Vagina (tissue), 2 donors: ENCODE results near the gene RBKS.

ENCODE experiments used
- CTCF ChIP-seq, 3 experiments: fragments of 450-650 bp in 2 of 3; fragments of 200-600 bp in 1 of 3; sonication (generic) in 1 of 3; IDR thresholded peaks; one replicate each; pipeline ENCODE4 v1.5.1; 2017 to 2019; ENCODE audit warnings: antibody characterized with exemption in 3 of 3, mild to moderate bottlenecking in 2 of 3, moderate library complexity in 2 of 3
- POLR2A ChIP-seq, 2 donors: fragments of 450-650 bp; IDR thresholded peaks; one replicate each; pipeline ENCODE4 v1.6.1; 2017; ENCODE audit warnings: antibody characterized with exemption in 2 of 2, mild to moderate bottlenecking in 2 of 2, moderate library complexity in 2 of 2
- POLR2AphosphoS5 ChIP-seq, 2 donors: sonication (generic); formaldehyde crosslinking; IDR thresholded peaks; one replicate each; pipeline ENCODE4 v1.9.0; 2017; ENCODE audit warnings: antibody characterized with exemption in 2 of 2, mild to moderate bottlenecking in 2 of 2, low read depth in 1 of 2; ENCODE audit not compliant: insufficient read depth in 1 of 2

GRCh38 chr2:27914805-27915175 is 24.6 kb upstream of the RBKS start:
- TF ChIP-seq CTCF (IDR thresholded peaks at IDR 0.05) (no peak), POLR2AphosphoS5 (IDR thresholded peaks at IDR 0.05; ENCODE audit: insufficient read depth in 1 of 2, low read depth in 1 of 2) (no peak), POLR2A (IDR thresholded peaks at IDR 0.05) (no peak)
